ENCODE data around the gene MRPL4.

- TF ChIP-seq CTCF (IDR thresholded peaks at IDR 0.05) (no peak), POLR2A (IDR thresholded peaks at IDR 0.05) (no peak), EP300 (IDR thresholded peaks at IDR 0.05) (no peak), POLR2AphosphoS5 (IDR thresholded peaks at IDR 0.05) (no peak)
Observed at GRCh38 chr19:10235003-10235402, 17.0 kb upstream of the MRPL4 start.
